OCI-M1 (cell line): ENCODE measurements around the gene TCF12.
A peak's percentile ranks its signal among the peaks of the same experiment; 100 is the strongest.

Experiments
- DNase-seq: peaks from one replicate; lab custom pipeline; 2025; lab: John Stamatoyannopoulos, UW

The TCF12 gene

DNA sequence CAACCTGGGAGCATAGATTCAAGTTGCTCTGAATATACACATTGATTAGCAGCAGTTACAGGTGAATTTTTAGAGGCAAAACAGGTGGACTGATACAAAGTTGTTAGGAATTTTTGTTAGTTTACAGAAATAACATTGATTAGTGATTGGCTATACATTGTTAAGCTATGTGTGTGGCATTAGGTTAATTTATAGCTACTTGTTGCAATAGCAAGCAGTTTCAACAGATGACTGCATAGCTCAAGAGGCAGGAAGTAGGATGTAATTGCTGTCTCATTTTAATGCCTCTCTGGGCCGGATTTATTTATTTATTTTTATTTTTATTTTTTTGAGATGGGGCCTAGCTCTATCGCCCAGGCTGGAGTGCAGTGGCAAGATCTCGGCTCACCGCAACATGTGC, 99.7 kb downstream of the TCF12 start:
- no peak for DNase-seq

DNA sequence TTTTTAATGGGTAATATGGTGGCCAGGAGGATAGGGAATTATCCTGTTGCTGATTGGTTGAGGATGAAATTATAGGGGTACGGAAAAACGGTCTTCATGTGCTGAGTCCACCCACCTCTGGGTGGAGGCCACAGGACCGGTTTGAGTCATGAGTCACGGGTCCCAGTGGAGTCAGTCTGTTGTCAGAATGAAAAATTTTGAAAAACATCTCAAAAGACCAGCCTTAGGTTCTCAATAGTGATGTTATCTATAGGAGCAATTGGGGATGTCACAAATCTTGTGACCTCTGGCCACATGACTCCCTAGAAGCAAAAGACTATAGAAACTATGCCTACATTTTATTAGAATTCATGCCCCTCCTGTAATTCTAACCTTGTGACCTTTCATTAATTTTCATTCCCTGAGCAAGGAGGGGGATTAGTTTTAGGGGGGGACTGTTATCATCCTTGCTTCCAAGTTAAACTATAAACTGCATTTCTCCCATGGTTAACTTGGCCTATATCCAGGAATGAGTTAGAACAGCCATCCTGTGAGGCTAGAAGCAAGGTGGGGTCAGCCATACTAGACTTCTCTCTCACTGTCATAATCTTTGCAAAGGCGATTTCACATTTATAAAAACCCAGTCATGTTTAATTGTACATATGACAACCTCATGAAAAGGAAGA, 101.2 kb downstream of the TCF12 start:
- no peak for DNase-seq

DNA sequence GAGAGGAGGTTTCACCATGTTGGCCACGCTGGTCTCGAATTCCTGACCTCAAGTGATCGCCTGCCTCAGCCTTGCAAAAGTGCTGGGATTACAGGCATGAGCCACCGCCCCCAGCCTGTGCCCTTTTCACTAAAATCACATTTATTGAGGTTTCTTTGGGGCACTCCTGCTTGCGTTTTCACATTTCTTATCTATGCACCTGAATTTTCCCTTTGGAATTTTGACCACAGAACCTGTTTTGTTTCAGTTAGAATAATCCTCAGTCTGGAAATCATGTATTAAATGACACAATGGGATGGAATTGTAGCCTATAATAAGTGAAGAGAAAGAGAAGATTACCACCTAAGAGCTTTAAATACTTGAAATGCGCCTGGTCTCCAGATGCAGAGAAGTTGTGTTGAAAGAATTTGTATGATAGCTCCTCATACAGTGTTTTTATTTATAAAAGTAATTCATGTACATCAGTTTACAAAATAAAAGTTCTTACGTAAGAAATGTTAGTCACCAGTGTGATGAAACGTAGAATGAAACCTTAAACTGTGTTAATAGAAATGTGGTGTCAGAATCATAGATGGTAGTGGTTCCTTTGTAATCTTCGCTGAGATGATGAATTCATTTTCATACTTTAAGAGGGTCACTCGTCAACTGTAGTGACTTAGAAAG, 107.0 kb downstream of the TCF12 start:
- DNase-seq: no peak

DNA sequence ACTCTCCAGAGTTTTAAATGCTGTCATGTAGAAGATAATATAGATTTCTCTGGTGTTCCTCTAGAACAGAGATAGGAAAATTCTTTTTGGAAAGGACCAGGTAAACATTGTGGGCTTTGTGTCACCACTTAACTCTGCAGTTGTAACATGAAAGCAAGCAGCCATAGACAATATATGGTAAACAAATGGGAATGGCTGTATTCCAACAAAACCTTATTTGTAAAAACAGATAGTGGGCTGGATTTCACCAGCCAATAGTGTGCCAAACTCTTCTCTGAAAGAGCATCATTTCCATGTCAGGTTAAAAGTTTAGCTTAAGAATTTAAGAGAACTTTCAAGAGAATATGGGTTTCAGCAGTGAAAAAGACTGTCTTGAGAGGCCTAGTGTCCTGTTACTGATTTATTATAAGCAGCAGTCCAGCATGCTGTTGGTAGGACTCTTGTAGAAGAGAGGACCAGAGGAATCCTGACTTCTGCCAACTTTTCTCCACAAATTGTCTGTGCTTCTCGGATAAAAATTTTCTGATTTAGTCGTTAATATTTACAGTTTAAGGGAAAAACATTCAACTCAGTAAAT, 107.7 kb downstream of the TCF12 start:
- no peak for DNase-seq

DNA sequence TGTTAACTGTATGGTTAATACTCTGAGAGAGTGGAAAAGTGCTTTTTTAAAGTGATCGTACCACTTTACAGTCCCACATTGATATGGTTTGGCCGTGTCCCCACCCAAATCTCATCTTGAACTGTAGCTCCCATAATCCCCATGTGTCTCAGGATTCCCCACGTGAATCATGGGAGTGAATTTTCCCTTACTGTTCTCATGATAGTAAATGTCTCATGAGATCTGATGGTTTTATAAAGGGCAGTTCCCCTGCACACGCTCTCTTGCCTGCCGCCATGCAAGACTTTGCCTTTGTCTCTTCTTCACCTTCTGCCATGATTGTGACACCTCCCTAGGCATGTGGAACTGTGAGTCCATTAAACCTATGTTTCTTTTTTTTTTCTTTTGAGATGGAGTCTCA, 109.2 kb downstream of the TCF12 start:
- DNase-seq: no peak

DNA sequence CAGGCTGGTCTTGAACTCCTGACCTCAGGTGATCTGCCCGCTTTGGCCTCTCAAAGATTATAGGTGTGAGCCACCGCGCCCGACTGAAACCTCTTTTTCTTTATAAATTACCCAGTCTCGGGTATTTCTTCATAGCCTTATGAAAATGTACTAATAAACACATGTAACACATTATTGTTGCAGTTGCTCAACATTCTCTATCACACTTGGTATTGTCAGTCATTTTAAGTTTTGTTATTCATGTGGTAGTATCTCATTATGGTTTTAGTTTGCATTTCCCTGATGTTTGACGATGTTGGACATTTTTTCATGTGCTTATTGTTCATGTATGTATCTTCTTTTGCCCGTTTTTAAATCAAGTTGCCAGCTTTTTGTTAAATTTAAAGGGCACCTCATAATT, 109.7 kb downstream of the TCF12 start:
- no peak for DNase-seq

DNA sequence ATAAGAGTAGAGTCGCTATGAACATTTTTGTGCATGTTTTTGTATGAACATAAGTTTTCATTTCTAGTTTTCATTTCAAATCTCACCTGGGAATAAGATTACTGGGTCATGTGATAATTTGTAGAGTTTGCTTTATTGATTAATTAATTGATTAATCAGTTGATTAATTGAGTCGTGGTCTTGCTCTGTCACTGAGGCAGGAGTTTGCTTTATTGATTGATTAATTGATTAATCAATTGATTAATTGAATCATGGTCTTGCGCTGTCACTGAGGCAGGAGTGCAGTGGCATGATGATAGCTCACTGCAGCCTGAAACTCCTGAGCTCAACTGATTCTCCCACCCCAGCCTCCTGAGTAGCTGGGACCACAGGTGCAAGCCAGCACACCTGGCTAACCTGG, 111.6 kb downstream of the TCF12 start:
- no peak for DNase-seq

DNA sequence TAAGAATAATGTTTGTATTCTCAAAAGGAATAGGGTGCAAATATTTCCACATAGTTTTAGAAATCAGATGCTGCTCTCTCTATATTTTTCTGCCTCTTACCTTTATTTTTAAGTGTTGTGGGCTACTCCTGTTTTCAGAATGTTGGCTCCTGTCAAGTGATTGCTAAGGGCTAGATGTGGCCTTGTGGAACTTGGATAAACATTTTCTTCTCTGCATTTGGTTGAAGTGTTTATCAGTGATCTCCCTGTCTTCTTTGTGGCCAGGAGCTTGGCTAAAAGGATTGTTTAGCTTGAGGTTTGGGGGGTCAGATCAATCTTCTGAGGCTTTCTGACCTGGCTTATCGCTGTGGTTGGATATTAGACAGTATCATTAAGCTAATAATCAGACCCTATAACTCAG, 112.6 kb downstream of the TCF12 start:
- DNase-seq: peak; percentile 48

DNA sequence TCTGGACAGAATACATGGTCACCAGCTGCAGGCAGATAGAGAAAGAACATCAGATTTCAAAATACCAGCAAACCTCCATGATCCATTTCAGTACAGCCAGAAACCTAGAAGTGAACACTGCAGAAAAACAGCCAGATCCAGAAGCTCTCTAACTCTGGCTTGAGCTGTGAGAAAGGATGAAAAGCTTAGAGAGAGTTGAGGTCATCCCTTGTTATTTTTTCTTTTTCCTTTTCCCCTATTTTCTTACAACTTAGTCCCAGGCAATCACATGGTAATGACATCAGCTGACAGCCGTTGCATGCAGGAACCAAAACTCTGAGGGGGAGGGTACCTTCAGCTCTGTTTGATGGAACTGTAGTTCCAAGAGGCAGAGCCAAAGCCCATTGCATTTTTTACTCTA, 113.2 kb downstream of the TCF12 start:
- DNase-seq: peak; percentile 56

DNA sequence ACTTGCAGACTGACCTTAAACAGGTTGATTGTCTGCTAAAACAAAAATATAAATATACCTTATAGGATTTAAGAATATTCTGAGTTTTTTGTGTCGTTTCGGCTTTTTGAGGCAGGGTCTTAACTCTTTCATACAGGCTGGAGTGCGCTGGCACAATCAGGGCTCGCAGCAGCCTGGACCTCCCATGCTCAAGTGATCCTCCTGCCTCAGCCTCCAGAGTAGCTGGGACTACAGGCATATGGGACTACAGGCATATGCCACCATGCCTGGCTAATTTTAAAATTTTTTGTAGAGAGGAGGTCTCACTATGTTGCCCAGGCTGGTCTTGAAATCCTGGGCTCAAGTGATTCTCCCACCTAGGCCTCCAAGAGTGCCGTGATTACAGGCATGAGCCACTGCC, 113.9 kb downstream of the TCF12 start:
- no peak for DNase-seq

DNA sequence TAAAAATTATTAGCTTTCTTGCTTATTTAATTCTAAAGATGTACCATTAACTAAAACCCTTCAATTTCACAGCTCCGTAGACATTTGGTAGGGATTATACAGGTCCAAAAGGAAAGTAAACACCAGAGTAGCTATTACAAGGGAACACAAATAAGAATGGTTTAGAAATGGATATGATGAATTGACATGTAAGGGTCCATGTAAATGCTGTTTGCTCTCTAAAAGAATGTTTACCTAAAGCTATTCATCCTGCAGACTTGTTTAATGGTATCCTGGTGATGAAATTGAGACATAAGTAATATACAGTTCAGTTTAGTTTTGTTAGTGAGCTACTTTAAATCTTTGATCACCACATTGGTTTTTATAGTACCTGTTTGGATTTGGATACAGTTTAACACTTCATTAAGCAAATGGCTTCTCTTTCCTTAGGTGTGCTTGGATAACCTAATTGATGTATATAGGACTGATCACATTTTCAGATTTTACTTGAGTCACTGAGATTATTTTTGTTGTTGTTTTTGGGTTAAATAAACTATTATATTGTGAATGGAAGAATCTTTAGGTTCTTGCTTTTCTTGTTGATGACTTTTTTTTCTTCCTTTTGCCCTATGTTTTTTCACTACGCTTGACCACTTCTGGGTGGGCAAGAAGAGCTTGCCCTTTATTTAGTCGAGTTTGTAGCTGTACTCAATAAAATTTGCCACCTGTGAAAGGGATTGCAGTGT, 115.4 kb downstream of the TCF12 start:
- no peak for DNase-seq

DNA sequence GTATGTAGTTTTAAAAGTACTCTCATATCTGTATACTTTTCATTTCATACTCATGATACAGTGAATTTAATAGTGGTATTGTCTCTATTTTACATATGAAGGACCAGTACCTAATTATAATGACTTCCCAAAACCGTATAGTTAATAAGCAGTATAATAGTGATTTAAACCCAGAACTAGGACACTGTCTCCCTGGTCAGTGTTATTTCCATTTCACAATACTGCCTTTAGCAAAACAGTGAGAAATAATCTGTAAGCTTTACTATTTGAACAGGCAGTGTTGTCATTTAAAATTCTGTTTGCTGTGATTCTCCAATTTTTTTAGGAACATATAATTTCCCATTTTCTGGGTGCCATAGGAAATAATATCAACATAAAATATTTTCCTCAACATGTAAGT, 116.2 kb downstream of the TCF12 start:
- DNase-seq: no peak

DNA sequence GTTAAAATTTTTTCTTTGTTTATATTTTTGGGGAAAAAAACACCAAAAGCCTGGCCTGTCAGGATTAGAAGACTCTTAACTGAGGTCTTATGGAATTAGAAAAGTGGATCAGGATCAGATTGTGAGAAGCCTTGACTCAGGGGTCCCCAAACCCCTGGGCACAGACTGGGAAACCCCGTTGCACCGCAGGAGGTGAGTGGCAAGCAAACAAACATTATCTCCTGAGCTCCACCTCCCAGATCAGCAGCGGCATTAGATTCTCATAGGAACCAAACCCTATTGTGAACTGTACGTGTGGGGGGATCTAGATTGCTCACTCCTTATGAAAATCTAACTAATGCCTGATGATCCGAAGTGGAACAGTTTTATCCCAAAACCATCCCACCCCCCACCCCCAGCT, 117.2 kb downstream of the TCF12 start:
- no peak for DNase-seq

DNA sequence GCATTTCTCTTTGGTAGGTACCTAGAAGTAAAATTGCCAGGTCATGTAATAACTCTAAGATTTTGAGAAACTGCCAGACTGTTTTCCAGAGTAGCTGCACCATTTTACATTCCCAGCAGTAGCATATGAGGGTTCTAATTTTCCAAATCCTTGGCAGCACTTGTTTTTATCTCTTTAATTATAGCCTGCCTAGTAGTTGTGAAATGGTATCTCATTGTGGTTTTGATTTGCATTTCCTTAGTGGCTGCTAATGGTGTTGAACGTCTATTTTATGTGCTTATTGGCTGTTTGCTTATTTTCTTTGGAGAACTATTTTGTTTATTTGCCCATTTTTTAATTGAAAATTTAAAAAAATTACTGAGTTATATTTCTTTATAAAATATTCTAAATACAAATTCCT, 117.9 kb downstream of the TCF12 start:
- peak; percentile 14 for DNase-seq

DNA sequence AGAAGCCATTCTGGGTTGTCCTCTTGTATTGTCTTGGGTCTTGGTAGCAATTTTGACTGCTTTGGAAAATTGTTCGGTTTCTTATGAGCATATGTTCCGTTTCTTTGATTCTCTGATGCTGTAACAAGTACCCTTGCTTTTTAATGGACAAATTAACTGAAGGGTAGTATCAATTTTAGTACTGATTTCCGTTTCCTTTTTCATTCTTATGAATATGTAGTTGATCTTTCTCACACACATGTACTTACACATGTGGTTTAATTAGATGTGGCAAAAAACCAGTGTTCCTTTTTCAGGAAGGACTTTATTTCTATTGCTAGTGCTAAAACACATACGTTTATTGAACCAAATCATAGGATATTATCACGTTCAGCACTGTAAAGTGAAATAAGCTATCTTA, 119.1 kb downstream of the TCF12 start:
- no peak for DNase-seq

DNA sequence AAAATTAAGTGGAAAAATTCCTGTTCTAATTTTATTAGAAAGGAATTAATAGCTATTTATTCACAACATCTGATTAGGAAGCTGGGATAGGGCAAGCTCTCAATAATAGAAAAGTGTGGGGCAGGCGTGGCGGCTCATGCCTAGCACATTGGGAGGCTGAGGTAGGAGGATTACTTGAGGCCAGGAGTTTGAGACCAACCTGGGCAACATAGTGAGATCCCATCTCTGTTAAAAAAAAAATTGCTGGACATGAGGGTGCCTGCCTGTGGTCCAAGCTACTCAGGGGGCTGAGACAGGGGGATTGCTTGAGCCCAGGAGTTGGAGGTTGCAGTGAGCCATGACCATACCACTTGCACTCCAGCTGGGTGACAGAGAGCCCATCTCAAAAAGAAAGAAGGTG, 119.6 kb downstream of the TCF12 start:
- no peak for DNase-seq

DNA sequence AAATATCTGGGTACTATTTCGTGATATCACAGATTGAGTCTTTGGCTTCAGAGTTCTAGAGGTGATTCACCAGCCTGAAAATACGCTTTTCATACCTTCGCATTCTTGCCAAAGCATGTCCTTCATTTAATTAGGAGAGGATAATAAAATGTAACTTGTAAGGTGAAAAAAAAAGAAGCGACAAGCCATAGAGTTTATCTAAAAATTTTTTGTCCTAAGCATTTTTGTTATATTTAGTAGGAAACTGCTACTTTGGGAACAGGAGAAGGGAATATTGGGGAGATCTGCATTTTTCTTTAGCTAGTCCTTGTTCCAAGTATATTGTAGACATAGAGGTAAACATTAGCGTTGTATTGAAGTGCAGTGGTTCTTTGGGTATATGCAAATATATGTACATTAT, 120.1 kb downstream of the TCF12 start:
- DNase-seq: no peak

DNA sequence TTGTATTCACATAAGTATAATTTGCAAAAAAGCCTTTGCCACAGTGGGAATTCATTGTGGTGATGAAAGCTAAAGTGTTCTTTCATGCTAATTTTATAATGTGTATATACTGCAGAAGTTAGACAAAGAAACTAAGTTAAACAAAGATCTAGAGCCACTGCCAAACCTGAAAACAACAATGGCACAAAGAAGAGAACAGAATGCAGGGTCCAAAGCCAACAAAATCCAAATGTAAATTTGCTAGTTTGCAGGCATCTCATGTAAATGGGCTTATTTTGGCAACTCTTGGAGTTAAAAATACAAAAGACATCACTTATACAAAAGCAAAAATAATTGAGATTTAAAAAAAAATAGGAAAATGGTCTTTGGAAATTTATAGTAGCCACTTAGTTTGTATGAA, 123.0 kb downstream of the TCF12 start:
- DNase-seq: no peak

DNA sequence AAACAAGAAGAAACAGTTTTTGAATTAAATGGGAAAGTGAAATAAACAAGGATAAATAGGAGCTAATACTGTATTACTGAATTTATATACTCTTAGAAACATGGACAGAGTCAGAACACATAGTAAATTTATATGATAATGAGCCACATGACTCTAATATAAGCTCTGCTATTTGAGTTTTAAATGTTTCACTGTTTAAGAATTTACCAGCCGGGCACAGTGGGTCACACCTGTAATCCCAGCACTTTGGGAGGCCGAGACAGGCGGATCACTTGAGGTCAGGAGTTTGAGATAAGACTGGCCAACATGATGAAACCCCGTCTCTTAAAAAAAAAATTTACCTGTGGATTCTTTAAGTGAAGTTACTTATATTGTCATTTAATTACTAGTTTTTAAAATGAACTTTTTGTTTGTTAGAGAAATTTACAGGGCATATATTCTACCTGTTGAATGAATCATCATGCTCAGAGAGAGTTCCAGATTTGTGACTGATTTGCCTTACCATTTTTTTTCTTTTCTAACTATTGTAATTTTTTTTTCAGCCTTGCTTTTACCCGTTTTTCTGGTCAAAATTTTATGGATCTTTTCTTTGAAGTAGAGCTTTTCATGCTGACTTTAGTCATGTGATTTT, 125.7 kb downstream of the TCF12 start:
- DNase-seq: no peak

DNA sequence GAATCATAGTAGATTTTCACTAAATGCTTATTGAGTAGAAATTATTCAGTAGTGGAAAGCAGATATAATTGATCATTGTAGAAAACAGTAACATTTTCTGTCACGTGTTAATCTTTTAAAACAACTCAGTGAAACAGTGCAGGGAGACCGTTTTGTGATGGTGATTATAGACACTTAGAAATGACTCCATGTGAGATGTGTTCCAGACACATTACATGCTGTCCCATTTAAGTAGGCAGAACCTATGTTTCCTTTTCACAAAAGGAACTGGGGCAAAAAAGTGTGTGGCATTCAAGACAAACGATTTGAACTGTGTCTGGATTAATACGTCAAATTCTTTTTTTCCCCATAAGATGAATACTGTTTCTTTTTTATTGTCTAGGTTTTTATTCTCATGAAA, 126.5 kb downstream of the TCF12 start:
- DNase-seq: no peak

DNA sequence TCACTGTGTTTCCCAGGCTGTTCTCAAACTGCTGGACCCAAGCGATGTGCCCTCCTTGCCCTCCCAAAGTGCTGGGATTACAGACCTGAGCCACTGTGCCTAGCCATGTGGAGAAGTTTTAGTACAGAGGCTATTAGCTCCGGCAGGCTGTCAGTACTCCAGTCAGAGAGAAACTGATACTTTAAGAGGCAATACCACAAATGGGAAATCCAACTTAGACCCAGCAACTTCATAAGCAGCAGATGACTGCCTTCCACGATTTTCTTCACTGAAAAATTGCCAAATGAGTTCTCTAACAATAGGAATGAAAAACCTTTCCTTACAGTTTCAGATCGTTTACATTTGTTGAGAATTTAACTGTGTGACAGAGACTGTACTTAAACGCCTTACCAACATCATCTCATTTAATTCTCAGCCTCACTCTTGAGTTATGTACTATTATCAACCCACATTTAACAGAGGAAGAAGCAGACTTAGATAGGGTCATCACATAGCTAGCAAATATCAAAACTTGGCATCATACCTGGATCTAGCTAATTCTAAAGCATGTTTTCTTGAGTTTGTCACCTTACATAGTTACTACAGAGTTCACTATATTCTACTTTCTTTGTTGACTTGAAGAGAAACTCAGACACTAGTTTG, 127.4 kb downstream of the TCF12 start:
- DNase-seq: no peak

DNA sequence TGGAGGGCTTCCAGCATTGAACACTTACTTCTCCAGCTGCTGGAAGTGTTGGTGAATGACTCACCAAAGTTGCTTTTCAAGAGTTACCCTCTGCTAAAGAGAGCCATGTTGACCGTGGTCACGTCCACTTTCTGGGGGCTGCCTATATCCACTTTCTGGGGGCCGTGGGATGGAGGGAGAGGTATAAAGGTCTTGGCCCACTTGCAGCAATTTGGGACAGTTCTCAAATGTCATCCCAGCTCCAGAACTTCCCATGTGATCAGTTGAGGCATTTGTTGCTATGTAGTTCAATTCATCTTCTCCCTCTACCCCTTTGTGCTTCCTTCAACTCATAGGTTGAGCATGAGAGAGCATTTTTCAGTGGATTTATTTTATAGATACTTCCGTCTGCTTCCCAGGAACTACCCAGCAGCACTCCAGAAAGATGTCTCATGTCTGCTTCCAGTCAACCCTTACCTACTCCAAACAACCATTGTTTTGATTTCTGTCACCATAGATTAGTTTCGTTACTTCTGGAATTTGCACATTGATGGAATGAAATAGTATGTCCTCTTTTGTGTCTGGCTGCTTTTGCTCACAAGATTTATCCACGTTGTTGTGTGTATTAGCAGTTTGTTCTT, 130.6 kb downstream of the TCF12 start:
- no peak for DNase-seq
